GM21423 (cell line): ENCODE data around the gene LMF1.

Experiments
- ATAC-seq: cut with Tn5 transposase; IDR thresholded peaks from one replicate; pipeline ENCODE4 v1.9.1; 2021; ENCODE audit warnings: mild to moderate bottlenecking, moderate library complexity; ENCODE audit not compliant: unreplicated experiment

Gene LMF1

GRCh38 chr16:986411-986810 lies 15.6 kb upstream of the LMF1 start:
- ATAC-seq = no peak

GRCh38 chr16:985646-986400 lies 15.0 kb upstream of the LMF1 start:
- no peak for ATAC-seq

GRCh38 chr16:984736-985636 lies 14.2 kb upstream of the LMF1 start:
- no peak for ATAC-seq

GRCh38 chr16:984121-984694 lies 13.4 kb upstream of the LMF1 start:
- ATAC-seq = no peak

GRCh38 chr16:983044-984030 lies 12.6 kb upstream of the LMF1 start:
- ATAC-seq = no peak

- ATAC-seq = no peak
Observed at GRCh38 chr16:982145-983043, 11.6 kb upstream of the LMF1 start.

- ATAC-seq = no peak
Observed at GRCh38 chr16:981695-982144, 10.9 kb upstream of the LMF1 start, which contains the start of gene SOX8. Gene SOX8, plus strand, starts transcription at chr16:981770. Its CDS starts 153 bp downstream, at chr16:981923.

GRCh38 chr16:980595-980854 lies 9.7 kb upstream of the LMF1 start:
- ATAC-seq = no peak

GRCh38 chr16:979859-980594 lies 9.2 kb upstream of the LMF1 start:
- ATAC-seq = no peak

GRCh38 chr16:979147-979546 lies 8.4 kb upstream of the LMF1 start:
- ATAC-seq = no peak

- no peak for ATAC-seq
Observed at GRCh38 chr16:978403-978802, 7.6 kb upstream of the LMF1 start.

- ATAC-seq = no peak
Observed at GRCh38 chr16:977896-978295, 7.1 kb upstream of the LMF1 start.

GRCh38 chr16:977081-977701 lies 6.4 kb upstream of the LMF1 start:
- ATAC-seq = no peak

- ATAC-seq = no peak
Observed at GRCh38 chr16:976389-976931, 5.7 kb upstream of the LMF1 start.

GRCh38 chr16:975291-975690 lies 4.5 kb upstream of the LMF1 start:
- no peak for ATAC-seq

GRCh38 chr16:974611-975261 lies 4.0 kb upstream of the LMF1 start:
- no peak for ATAC-seq

- no peak for ATAC-seq
Observed at GRCh38 chr16:974001-974601, 3.3 kb upstream of the LMF1 start.
